OCI-LY7 (cell line): ENCODE measurements around the gene TRAPPC12. TPM values are rescaled to one million over a fixed set of nuclear protein-coding genes. Genes with fewer than 3 reads are reported as not detected.

Source experiments
- BruUV-seq: library from RNA; stranded (reverse); fragments of 400-500 nt; replicated peaks from 2 replicates; lab custom pipeline; 2021; lab: Mats Ljungman, UMichigan
- CTCF ChIA-PET: fragments of 300-600 bp; sonication (Branson Sonifier 250); formaldehyde crosslinking; loops from one replicate; lab custom pipeline; 2022; ENCODE audit warnings: antibody characterized with exemption; ENCODE audit not compliant: unreplicated experiment; lab: Charles Lee
- POLR2A ChIA-PET: fragments of 300-600 bp; sonication (Branson Sonifier 250); formaldehyde crosslinking; loops from one replicate; lab custom pipeline; 2022; ENCODE audit warnings: antibody characterized with exemption; lab: Charles Lee
- DNase-seq: peaks from one replicate; pipeline ENCODE4 v3.0.0-alpha.2; 2015; ENCODE audit warnings: low spot score
- H2AFZ ChIP-seq: fragments of 200-600 bp; sonication (generic), shearing (Covaris generic); 2 replicates; pipeline ENCODE4 v1.6.1; 2014; ENCODE audit warnings: mild to moderate bottlenecking, antibody characterized with exemption, low read length, moderate library complexity
- H3K27ac ChIP-seq: fragments of 200-600 bp; sonication (generic); 2 replicates; pipeline ENCODE4 v1.5.1; 2014; ENCODE audit warnings: mixed run types, low read depth, mild to moderate bottlenecking, moderate library complexity, low read length, inconsistent platforms; ENCODE audit not compliant: poor library complexity, severe bottlenecking
- H3K36me3 ChIP-seq: fragments of 200-600 bp; sonication (generic); 2 replicates; pipeline ENCODE4 v1.6.1; 2014; ENCODE audit warnings: mild to moderate bottlenecking, antibody characterized with exemption, low read length, moderate library complexity, mixed read lengths; ENCODE audit not compliant: insufficient read depth
- H3K4me1 ChIP-seq: fragments of 200-600 bp; sonication (generic); 2 replicates; pipeline ENCODE4 v1.5.1; 2014; ENCODE audit warnings: mild to moderate bottlenecking, low read length; ENCODE audit not compliant: insufficient read depth, poor library complexity, severe bottlenecking
- H3K4me2 ChIP-seq: fragments of 200-600 bp; sonication (generic); 2 replicates; pipeline ENCODE4 v1.6.1; 2014; ENCODE audit warnings: mild to moderate bottlenecking, low read length
- H3K4me3 ChIP-seq: fragments of 200-600 bp; sonication (generic); 2 replicates; pipeline ENCODE4 v1.5.1; 2014; ENCODE audit warnings: mild to moderate bottlenecking, low read depth, low read length; ENCODE audit not compliant: poor library complexity, severe bottlenecking
- H3K79me2 ChIP-seq: fragments of 200-600 bp; sonication (generic); 2 replicates; pipeline ENCODE4 v1.6.1; 2016; ENCODE audit warnings: low read depth, mild to moderate bottlenecking, low read length, moderate library complexity, mixed read lengths; ENCODE audit not compliant: insufficient read depth
- H3K9me2 ChIP-seq: fragments of 200-600 bp; sonication (generic); 2 replicates; pipeline ENCODE4 v1.6.1; 2016; ENCODE audit warnings: mild to moderate bottlenecking, low read length, mixed read lengths; ENCODE audit not compliant: insufficient read depth
- H3K9me3 ChIP-seq: fragments of 200-600 bp; sonication (generic); 2 replicates; pipeline ENCODE4 v1.6.1; 2014; ENCODE audit warnings: mild to moderate bottlenecking, mixed run types, low read length, mixed read lengths
- H4K20me1 ChIP-seq: fragments of 200-600 bp; sonication (generic); 2 replicates; pipeline ENCODE4 v1.6.1; 2014; ENCODE audit warnings: mild to moderate bottlenecking, antibody characterized with exemption, low read length, moderate library complexity, mixed read lengths; ENCODE audit not compliant: insufficient read depth
- EZH2phosphoT487 ChIP-seq: fragments of 200-600 bp; sonication (generic); IDR thresholded peaks from 2 replicates; pipeline ENCODE4 v1.6.1; 2018; ENCODE audit warnings: low read depth, borderline replicate concordance, mild to moderate bottlenecking, mixed run types, antibody characterized with exemption, low read length, moderate library complexity, mixed read lengths
- intact Hi-C: fragments of 100-400 bp; cut with micrococcal nuclease; formaldehyde crosslinking; loops from one replicate; pipeline ENCODE4 v1.10.0; 2022; ENCODE audit not compliant: unreplicated experiment
- total RNA-seq, 2 experiments: library from RNA; depleted of rRNA in 1 of 2; stranded (reverse); fragments of >200 nt in 1 of 2; shearing (Covaris generic) in 1 of 2; gene quantifications; 2 replicates each; pipeline ENCODE4 v1.2.3, GENCODE V29; 2014 to 2022
- TF ChIP-seq, protein P1 (sequence below): fragments of 200-600 bp; sonication (generic); conservative IDR thresholded peaks from 2 replicates; pipeline ENCODE4 v1.5.1; 2014; ENCODE audit warnings: mild to moderate bottlenecking, antibody characterized with exemption, low read length, moderate library complexity, mixed read lengths

TRAPPC12 gene
- total RNA-seq, 2 experiments from 2014 or later = 85.2 to 91.6 TPM

DNA sequence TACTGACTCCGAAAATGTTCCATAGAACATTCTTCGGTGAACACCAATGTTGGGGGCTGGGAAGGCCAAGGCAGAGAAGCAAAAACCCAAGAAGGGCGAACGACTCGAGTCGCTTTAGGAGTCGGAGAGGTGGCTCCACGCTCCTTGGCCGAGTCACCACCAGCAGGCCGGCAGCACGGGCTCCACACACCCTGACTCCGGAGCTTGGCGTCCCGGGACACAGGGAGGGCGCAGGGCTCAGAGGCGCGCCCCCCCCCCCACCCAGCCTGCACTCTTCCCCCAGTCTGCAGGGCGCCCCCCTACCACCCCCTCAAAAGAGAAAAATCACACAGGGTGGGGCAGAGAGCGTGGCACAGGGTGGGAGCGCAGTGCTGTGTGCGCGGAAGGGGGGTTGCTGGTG lies 147.4 kb downstream of the TRAPPC12 start:
- intact Hi-C loops = no loop called here
- H2AFZ ChIP-seq = no peak overlapping the region
- no peaks in the 10 kb centered on the region for H3K9me3 ChIP-seq
- H3K36me3 ChIP-seq = peaks cover 3% of the 10 kb centered on the region; the same call in 1 of the 2 replicates
- no peaks in the 10 kb centered on the region for H3K4me1 ChIP-seq
- no peak overlapping the region for H3K27ac ChIP-seq
- no peak overlapping the region for H3K4me2 ChIP-seq
- H3K9me2 ChIP-seq = no peaks in the 10 kb centered on the region
- DNase-seq = no peak
- ChIA-PET CTCF (no interaction called here), POLR2A (no interaction called here)
- TF ChIP-seq EZH2phosphoT487 = no peak
- TF ChIP-seq, protein P1, sequence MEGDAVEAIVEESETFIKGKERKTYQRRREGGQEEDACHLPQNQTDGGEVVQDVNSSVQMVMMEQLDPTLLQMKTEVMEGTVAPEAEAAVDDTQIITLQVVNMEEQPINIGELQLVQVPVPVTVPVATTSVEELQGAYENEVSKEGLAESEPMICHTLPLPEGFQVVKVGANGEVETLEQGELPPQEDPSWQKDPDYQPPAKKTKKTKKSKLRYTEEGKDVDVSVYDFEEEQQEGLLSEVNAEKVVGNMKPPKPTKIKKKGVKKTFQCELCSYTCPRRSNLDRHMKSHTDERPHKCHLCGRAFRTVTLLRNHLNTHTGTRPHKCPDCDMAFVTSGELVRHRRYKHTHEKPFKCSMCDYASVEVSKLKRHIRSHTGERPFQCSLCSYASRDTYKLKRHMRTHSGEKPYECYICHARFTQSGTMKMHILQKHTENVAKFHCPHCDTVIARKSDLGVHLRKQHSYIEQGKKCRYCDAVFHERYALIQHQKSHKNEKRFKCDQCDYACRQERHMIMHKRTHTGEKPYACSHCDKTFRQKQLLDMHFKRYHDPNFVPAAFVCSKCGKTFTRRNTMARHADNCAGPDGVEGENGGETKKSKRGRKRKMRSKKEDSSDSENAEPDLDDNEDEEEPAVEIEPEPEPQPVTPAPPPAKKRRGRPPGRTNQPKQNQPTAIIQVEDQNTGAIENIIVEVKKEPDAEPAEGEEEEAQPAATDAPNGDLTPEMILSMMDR = no peak
- H3K79me2 ChIP-seq = no peaks in the 10 kb centered on the region
- no TSS peak for BruUV-seq
- H4K20me1 ChIP-seq = no peaks in the 10 kb centered on the region
- no peak overlapping the region for H3K4me3 ChIP-seq

GRCh38 chr2:3527886-3528785 lies 148.6 kb downstream of the TRAPPC12 start:
- no peak overlapping the region for H3K4me2 ChIP-seq
- H3K4me1 ChIP-seq = no peaks in the 10 kb centered on the region
- H4K20me1 ChIP-seq = no peaks in the 10 kb centered on the region
- no peak overlapping the region for H2AFZ ChIP-seq
- H3K79me2 ChIP-seq = no peaks in the 10 kb centered on the region
- no peaks in the 10 kb centered on the region for H3K9me2 ChIP-seq
- no peak overlapping the region for H3K27ac ChIP-seq
- ChIA-PET CTCF (no interaction called here), POLR2A (no interaction called here)
- no peak for DNase-seq
- no peak for TF ChIP-seq EZH2phosphoT487
- TF ChIP-seq, protein P1 = no peak
- H3K9me3 ChIP-seq = no peaks in the 10 kb centered on the region
- intact Hi-C loops = no loop called here
- H3K4me3 ChIP-seq = no peak overlapping the region
- no TSS peak for BruUV-seq
- H3K36me3 ChIP-seq = peaks cover 14% of the 10 kb centered on the region; the same call in 1 of the 2 replicates

Other genes starting within 250 kb of the TRAPPC12 start
- gene EIPR1, start 1.9 kb upstream of the TRAPPC12 start, total RNA-seq (2014; rRNA removed; shearing (Covaris generic)) = 60.5 and 63.2 TPM in 2 replicates
- 51.5 and 61.7 TPM in 2 replicates for gene EIPR1, start 1.9 kb upstream of the TRAPPC12 start, total RNA-seq (2022)
- 19.2 and 20.0 TPM in 2 replicates for gene ADI1, start 139.8 kb downstream of the TRAPPC12 start, total RNA-seq (2014; rRNA removed; shearing (Covaris generic))
- 22.1 and 26.2 TPM in 2 replicates for gene ADI1, start 139.8 kb downstream of the TRAPPC12 start, total RNA-seq (2022)
- 34.7 and 35.7 TPM in 2 replicates for gene RNASEH1, start 178.6 kb downstream of the TRAPPC12 start, total RNA-seq (2014; rRNA removed; shearing (Covaris generic))
- 41.9 and 48.2 TPM in 2 replicates for gene RNASEH1, start 178.6 kb downstream of the TRAPPC12 start, total RNA-seq (2022)
- gene RPS7, start 195.6 kb downstream of the TRAPPC12 start, total RNA-seq (2014; rRNA removed; shearing (Covaris generic)) = 2,658 and 2,982 TPM in 2 replicates
- 2,524 and 2,654 TPM in 2 replicates for gene RPS7, start 195.6 kb downstream of the TRAPPC12 start, total RNA-seq (2022)
- gene COLEC11, start 215.4 kb downstream of the TRAPPC12 start, total RNA-seq (2014; rRNA removed; shearing (Covaris generic)) = not detected in 2 replicates
- gene COLEC11, start 215.4 kb downstream of the TRAPPC12 start, total RNA-seq (2022) = 1.1 and 1.7 TPM in 2 replicates